Motor neuron (in vitro differentiated cells): ENCODE data around the gene ALS2CL. TPM values are rescaled to one million over a fixed set of nuclear protein-coding genes. Genes with fewer than 3 reads are reported as not detected.

Source experiments
- ATAC-seq, 8 experiments: fragments of 200-7000 bp; cut with Tn5 transposase; replicated peaks in 6 of 8; 2 replicates each; pipeline ENCODE4 v1.8.0; 2021; ENCODE audit warnings: mild to moderate bottlenecking in 8 of 8, moderate library complexity in 8 of 8
- H3K27ac ChIP-seq, 2 donors: fragments of 250-450 bp; sonication (Bioruptor Pico); 2 replicates each; pipeline ENCODE4 v1.9.0; 2021; ENCODE audit warnings: antibody characterized with exemption in 2 of 2, mild to moderate bottlenecking in 2 of 2, moderate library complexity in 1 of 2
- H3K4me1 ChIP-seq, 2 donors: fragments of 250-450 bp; sonication (Bioruptor Pico); replicated peaks in 1 of 2; 2 replicates each; pipeline ENCODE4 v1.6.1; 2021; ENCODE audit warnings: antibody characterized with exemption in 2 of 2, mild to moderate bottlenecking in 2 of 2, moderate library complexity in 1 of 2
- H3K4me3 ChIP-seq, 5 donors: fragments of 250-450 bp; sonication (Bioruptor Pico); 2 replicates each; pipeline ENCODE4 v1.9.0; 2021; ENCODE audit warnings: antibody characterized with exemption in 5 of 5, mild to moderate bottlenecking in 5 of 5, moderate library complexity in 4 of 5
- WGBS, 10 experiments: fragments of 450-650 bp; shearing (Covaris generic); methylation state at CpG; one replicate each; pipeline ENCODE4 v1.0.0; 2022; 5-methylcytosine and 5-hydroxymethylcytosine counted together
- in situ Hi-C, 9 experiments: fragments of 400-800 bp; cut with MboI; loops; one replicate each; pipeline ENCODE4 v1.15.0; 2021; ENCODE audit warnings: low sequenced_read_pairs in 9 of 9, low pct_unique_long_range_greater_than_20kb in 2 of 9; ENCODE audit not compliant: unreplicated experiment in 9 of 9
- total RNA-seq, 8 experiments: library from RNA; unstranded; fragments of 300-600 nt; gene quantifications; 2 replicates each; pipeline versions ENCODE4 v1.2.3 to v1.2.4, GENCODE V29; 2022

ALS2CL gene
- total RNA-seq, 8 experiments from 2014 or later: 0.49 to 3.3 (median 1.5) TPM

GRCh38 chr3:46695962-46696894 lies 2.7 kb upstream of the ALS2CL start:
- no peak overlapping the region for H3K27ac ChIP-seq
- WGBS, 10 experiments: 100% methylated on average over 1 to 3 of the region's 4 CpGs; no CpG with 5 or more reads in 8 of the 10 experiments

GRCh38 chr3:46695177-46695961 lies 1.9 kb upstream of the ALS2CL start:
- 50 to 71% (median 54%) methylated on average over 1 to 6 of the region's 11 CpGs; no CpG with 5 or more reads in 5 of the 10 experiments for WGBS, 10 experiments
- H3K4me1 ChIP-seq: peaks cover 20 to 28% of the 10 kb centered on the region in 2 donors

More at GRCh38 chr3:46695962-46696894, 2.7 kb upstream of the ALS2CL start:
- in situ Hi-C loops: loop anchor here in 1 of 9 experiments (10.0 kb wide), 1 partner anchor 199 kb away; no protein-coding TSS in a partner anchor
- peak; percentile 5 to 65 (median 21) for ATAC-seq
- Histone ChIP-seq H3K4me3 (no peak overlapping the region), H3K4me1 (peaks cover 28 to 32% of the 10 kb centered on the region in 2 donors)

GRCh38 chr3:46694520-46694919 lies 1.0 kb upstream of the ALS2CL start:
- Histone ChIP-seq H3K4me1 (peaks cover 12 to 20% of the 10 kb centered on the region in 2 donors), H3K27ac (no peak overlapping the region), H3K4me3 (no peak overlapping the region)
- in situ Hi-C loops: loop anchor here in 1 of 9 experiments (10.0 kb wide), 1 partner anchor 200 kb away; no protein-coding TSS in a partner anchor
- WGBS, 10 experiments: no CpG with 5 or more reads among the region's 3 CpGs
- ATAC-seq: no peak

More at GRCh38 chr3:46695177-46695961, 1.9 kb upstream of the ALS2CL start:
- peak in 1 of 8 experiments; percentile 18 for ATAC-seq
- no peak overlapping the region for H3K4me3 ChIP-seq
- in situ Hi-C loops: loop anchor here in 1 of 9 experiments (10.0 kb wide), 1 partner anchor 199 kb away; no protein-coding TSS in a partner anchor
- no peak overlapping the region for H3K27ac ChIP-seq

GRCh38 chr3:46693892-46694226 lies 380 bp upstream of the ALS2CL start:
- WGBS, 10 experiments: 77% methylated on average over 5 of the region's 30 CpGs; no CpG with 5 or more reads in 9 of the 10 experiments
- H3K4me1 ChIP-seq: peaks cover 9 to 16% of the 10 kb centered on the region in 2 donors
- H3K27ac ChIP-seq: no peak overlapping the region
- ATAC-seq: peak in 6 of 8 experiments; percentile 1 to 31 (median 11)
- peak overlapping the region in 1 of 5 donors; percentile 34 for H3K4me3 ChIP-seq
- in situ Hi-C loops: loop anchor here in 1 of 9 experiments (10.0 kb wide), 1 partner anchor 201 kb away; no protein-coding TSS in a partner anchor

GRCh38 chr3:46692566-46692990 lies 901 bp downstream of the ALS2CL start:
- Histone ChIP-seq H3K27ac (no peak overlapping the region), H3K4me1 (peaks cover 9 to 16% of the 10 kb centered on the region in 2 donors), H3K4me3 (peak overlapping the region in 3 of 5 donors; percentile 25 to 34 (median 26))
- in situ Hi-C loops: loop anchor here in 1 of 9 experiments (10.0 kb wide), 1 partner anchor 202 kb away; no protein-coding TSS in a partner anchor
- WGBS, 10 experiments: 56 to 80% (median 73%) methylated on average over 1 to 7 of the region's 11 CpGs; no CpG with 5 or more reads in 6 of the 10 experiments
- peak in 3 of 8 experiments; percentile 0 to 3 (median 1) for ATAC-seq

- ATAC-seq: peak in 4 of 8 experiments; percentile 5 to 63 (median 35)
- WGBS, 10 experiments: 73 to 100% (median 92%) methylated on average over 1 to 2 of the region's 5 CpGs; no CpG with 5 or more reads in 6 of the 10 experiments
These were observed 2.7 kb downstream of the ALS2CL start for GRCh38 chr3:46690798-46691197.

GRCh38 chr3:46685446-46685845 lies 8.0 kb downstream of the ALS2CL start:
- H3K4me3 ChIP-seq: no peak overlapping the region
- no peaks in the 10 kb centered on the region for H3K4me1 ChIP-seq
- no peak overlapping the region for H3K27ac ChIP-seq
- ATAC-seq: no peak
- in situ Hi-C loops: no loop called here
- WGBS, 10 experiments: 60 to 92% (median 82%) methylated on average over 1 to 8 of the region's 9 CpGs; no CpG with 5 or more reads in 6 of the 10 experiments

More at GRCh38 chr3:46690798-46691197, 2.7 kb downstream of the ALS2CL start:
- Histone ChIP-seq H3K27ac (no peak overlapping the region), H3K4me1 (peaks cover 9 to 16% of the 10 kb centered on the region in 2 donors), H3K4me3 (no peak overlapping the region)
- in situ Hi-C loops: loop anchor here in 1 of 9 experiments (10.0 kb wide), 1 partner anchor 204 kb away; no protein-coding TSS in a partner anchor

GRCh38 chr3:46684891-46685290 lies 8.6 kb downstream of the ALS2CL start:
- H3K27ac ChIP-seq: no peak overlapping the region
- no peaks in the 10 kb centered on the region for H3K4me1 ChIP-seq
- no peak for ATAC-seq
- in situ Hi-C loops: no loop called here
- no peak overlapping the region for H3K4me3 ChIP-seq
- 40 to 100% (median 80%) methylated on average over 1 to 2 of the region's 2 CpGs; no CpG with 5 or more reads in 5 of the 10 experiments for WGBS, 10 experiments

GRCh38 chr3:46682974-46683373 lies 10.5 kb downstream of the ALS2CL start:
- in situ Hi-C loops: no loop called here
- Histone ChIP-seq H3K4me3 (no peak overlapping the region), H3K4me1 (no peaks in the 10 kb centered on the region), H3K27ac (no peak overlapping the region)
- 83 to 93% (median 90%) methylated on average over 1 to 7 of the region's 11 CpGs; no CpG with 5 or more reads in 7 of the 10 experiments for WGBS, 10 experiments
- ATAC-seq: no peak

GRCh38 chr3:46681856-46682540 lies 11.5 kb downstream of the ALS2CL start:
- in situ Hi-C loops: no loop called here
- WGBS, 10 experiments: 77 to 100% (median 100%) methylated on average over 1 to 5 of the region's 13 CpGs; no CpG with 5 or more reads in 3 of the 10 experiments
- Histone ChIP-seq H3K4me3 (no peak overlapping the region), H3K4me1 (peaks cover 2 to 4% of the 10 kb centered on the region in 2 donors), H3K27ac (no peak overlapping the region)
- ATAC-seq: no peak

GRCh38 chr3:46681387-46681786 lies 12.1 kb downstream of the ALS2CL start:
- in situ Hi-C loops: no loop called here
- 68 to 100% methylated on average over 1 to 4 of the region's 10 CpGs; no CpG with 5 or more reads in 8 of the 10 experiments for WGBS, 10 experiments
- Histone ChIP-seq H3K4me1 (peaks cover 7% of the 10 kb centered on the region in 2 donors), H3K27ac (no peak overlapping the region), H3K4me3 (no peak overlapping the region)
- ATAC-seq: no peak
